ENCODE data around the gene RAPGEF1.

Gene RAPGEF1

GRCh38 chr9:131752231-131752884, 12.5 kb upstream of the RAPGEF1 start:
- ChIA-PET CTCF (interaction anchor here (1.4 to 18.0 kb wide), 7 partner anchors 11 to 513 kb away, joined by 4 to 370 read pairs (median 139); partner anchors contain the start of gene RAPGEF1), POLR2A (interaction anchor here (0.7 kb wide), 1 partner anchor 161 kb away, joined by 3 read pairs; no protein-coding TSS in a partner anchor)
- DNase-seq (ENCODE audit: low read depth, low spot score): no peak
- TF ChIP-seq CTCF (IDR thresholded peaks at IDR 0.05; ENCODE audit: insufficient read depth, low read length, missing control alignments): no peak
- no peak overlapping the region for H3K4me3 ChIP-seq (ENCODE audit: low read depth, low read length)

GRCh38 chr9:131748411-131748955, 8.6 kb upstream of the RAPGEF1 start:
- no peak for TF ChIP-seq CTCF (IDR thresholded peaks at IDR 0.05; ENCODE audit: insufficient read depth, low read length, missing control alignments)
- DNase-seq (ENCODE audit: low read depth, low spot score): no peak
- ChIA-PET CTCF (interaction anchor here (1.0 to 24.2 kb wide), 6 partner anchors 7 to 506 kb away, joined by 3 to 556 read pairs (median 6); partner anchors contain the start of gene RAPGEF1), POLR2A (no interaction called here)
- H3K4me3 ChIP-seq (ENCODE audit: low read depth, low read length): no peak overlapping the region

- CTCF ChIA-PET: interaction anchor here (0.8 to 24.2 kb wide), 8 partner anchors 7 to 398 kb away, joined by 3 to 556 read pairs (median 4); partner anchors contain the start of gene POMT1
- TF ChIP-seq CTCF (IDR thresholded peaks at IDR 0.05; ENCODE audit: insufficient read depth, low read length, missing control alignments): peak; percentile 55
- no peak overlapping the region for H3K4me3 ChIP-seq (ENCODE audit: low read depth, low read length)
- DNase-seq (ENCODE audit: low read depth, low spot score): no peak
- POLR2A ChIA-PET: interaction anchor here (0.7 kb wide), 1 partner anchor 396 kb away, joined by 3 read pairs; no protein-coding TSS in a partner anchor
These were observed 7.5 kb upstream of the RAPGEF1 start for GRCh38 chr9:131747352-131747751.

GRCh38 chr9:131745610-131746009, 5.7 kb upstream of the RAPGEF1 start:
- TF ChIP-seq CTCF (IDR thresholded peaks at IDR 0.05; ENCODE audit: insufficient read depth, low read length, missing control alignments): no peak
- H3K4me3 ChIP-seq (ENCODE audit: low read depth, low read length): no peak overlapping the region
- no peak for DNase-seq (ENCODE audit: low read depth, low spot score)
- CTCF ChIA-PET: interaction anchor here (0.6 to 24.2 kb wide), 11 partner anchors 9 to 542 kb away, joined by 3 to 556 read pairs (median 4); no protein-coding TSS in a partner anchor
- POLR2A ChIA-PET: interaction anchor here (0.6 kb wide), 1 partner anchor 217 kb away, joined by 3 read pairs; no protein-coding TSS in a partner anchor

- ChIA-PET POLR2A (interaction anchor here (0.6 kb wide), 1 partner anchor 216 kb away, joined by 3 read pairs; no protein-coding TSS in a partner anchor), CTCF (interaction anchor here (0.6 to 24.2 kb wide), 10 partner anchors 10 to 525 kb away, joined by 3 to 556 read pairs (median 4); no protein-coding TSS in a partner anchor)
These were observed 4.9 kb upstream of the RAPGEF1 start for GRCh38 chr9:131744720-131745201.

More at GRCh38 chr9:131744720-131745201, 4.9 kb upstream of the RAPGEF1 start:
- DNase-seq (ENCODE audit: low read depth, low spot score): no peak
- no peak overlapping the region for H3K4me3 ChIP-seq (ENCODE audit: low read depth, low read length)
- TF ChIP-seq CTCF (IDR thresholded peaks at IDR 0.05; ENCODE audit: insufficient read depth, low read length, missing control alignments): no peak
